GM15510 (cell line): ENCODE measurements around the gene POLA1.

Source experiments
- POLR2A ChIP-seq: IDR thresholded peaks from 3 replicates; pipeline ENCODE4 v1.6.1; 2011; ENCODE audit warnings: borderline replicate concordance; ENCODE audit not compliant: insufficient read length; ENCODE audit errors: extremely low read depth

The POLA1 gene

DNA sequence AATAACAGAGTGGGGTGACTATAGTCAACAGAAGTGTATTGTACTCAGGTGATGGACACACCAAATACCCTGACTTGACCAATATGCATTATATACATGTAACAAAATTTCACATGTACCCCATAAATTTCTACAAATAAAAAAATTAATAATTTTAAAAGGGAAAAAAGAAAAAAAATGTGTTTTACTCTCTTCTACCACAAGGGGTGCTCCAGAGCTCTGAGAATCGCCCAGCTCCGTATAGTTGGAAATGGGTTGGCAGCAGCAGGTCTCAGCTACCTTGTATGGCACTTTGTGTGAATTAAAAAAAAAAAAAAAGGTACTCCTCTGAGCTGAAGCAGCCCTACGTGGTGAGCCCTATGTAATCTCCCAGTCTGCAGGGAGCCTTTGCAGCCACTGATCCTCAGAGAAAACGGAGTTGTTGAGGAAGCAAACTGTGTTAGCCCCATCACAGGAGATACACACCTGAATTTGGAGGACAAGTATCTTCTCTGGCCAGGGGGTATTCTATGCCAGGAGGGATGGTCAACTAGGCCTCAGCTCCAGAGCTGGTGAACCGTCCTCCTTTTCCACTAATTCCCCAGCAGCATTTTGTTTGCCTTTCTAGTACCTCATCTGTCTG lies 17.2 kb upstream of the POLA1 start:
- TF ChIP-seq POLR2A = no peak

GRCh38 chrX:24682739-24683432 lies 10.8 kb upstream of the POLA1 start:
- TF ChIP-seq POLR2A = no peak

GRCh38 chrX:24684048-24684447 lies 9.7 kb upstream of the POLA1 start:
- TF ChIP-seq POLR2A = no peak

- no peak for TF ChIP-seq POLR2A
Measured at GRCh38 chrX:24692305-24692704, 1.4 kb upstream of the POLA1 start.

- TF ChIP-seq POLR2A = no peak
Measured at GRCh38 chrX:24694825-24695224, 1.1 kb downstream of the POLA1 start.

- no peak for TF ChIP-seq POLR2A
Measured at GRCh38 chrX:24696294-24696693, 2.6 kb downstream of the POLA1 start.

DNA sequence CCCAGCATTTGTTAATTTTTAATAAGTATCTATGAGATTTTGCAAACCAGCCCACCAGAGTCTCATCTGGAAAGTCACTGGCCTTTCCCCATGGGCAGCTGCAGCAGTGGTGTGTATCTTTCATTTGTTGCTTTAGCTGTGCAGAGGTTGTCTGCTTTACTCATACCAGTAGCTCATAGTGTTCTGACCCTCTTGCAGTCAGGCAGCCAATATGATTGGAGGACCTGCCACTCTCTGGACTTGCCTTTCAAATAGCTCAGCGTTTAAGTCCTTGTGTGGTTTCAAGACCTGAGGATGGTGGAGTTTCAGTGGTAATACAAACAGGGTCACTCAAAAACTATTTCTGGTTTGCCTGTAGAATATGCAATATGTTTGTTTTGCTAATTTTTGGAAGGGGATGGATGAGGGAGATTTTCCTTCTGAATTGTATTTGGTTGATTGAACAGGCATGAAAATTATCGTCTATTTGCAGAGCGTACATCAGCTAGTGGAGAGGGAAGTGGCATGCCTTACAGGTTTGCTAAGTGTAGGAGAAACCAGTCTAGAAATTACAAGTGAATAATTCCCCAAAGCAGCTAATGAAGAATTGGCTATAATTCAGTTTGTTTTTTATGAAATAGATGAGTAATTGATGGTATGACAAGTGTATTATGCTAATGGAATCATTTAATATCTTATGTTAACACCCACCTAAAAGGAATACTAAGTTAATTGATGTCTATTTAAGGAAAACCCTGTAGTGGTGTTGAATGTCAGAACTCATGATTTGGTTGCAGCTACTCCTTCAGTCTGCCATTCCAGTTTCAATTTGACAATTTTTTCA lies 8.9 kb downstream of the POLA1 start:
- TF ChIP-seq POLR2A = no peak

GRCh38 chrX:24703185-24703494 lies 9.4 kb downstream of the POLA1 start:
- no peak for TF ChIP-seq POLR2A

- no peak for TF ChIP-seq POLR2A
Measured at GRCh38 chrX:24718771-24719170, 25.1 kb downstream of the POLA1 start.

DNA sequence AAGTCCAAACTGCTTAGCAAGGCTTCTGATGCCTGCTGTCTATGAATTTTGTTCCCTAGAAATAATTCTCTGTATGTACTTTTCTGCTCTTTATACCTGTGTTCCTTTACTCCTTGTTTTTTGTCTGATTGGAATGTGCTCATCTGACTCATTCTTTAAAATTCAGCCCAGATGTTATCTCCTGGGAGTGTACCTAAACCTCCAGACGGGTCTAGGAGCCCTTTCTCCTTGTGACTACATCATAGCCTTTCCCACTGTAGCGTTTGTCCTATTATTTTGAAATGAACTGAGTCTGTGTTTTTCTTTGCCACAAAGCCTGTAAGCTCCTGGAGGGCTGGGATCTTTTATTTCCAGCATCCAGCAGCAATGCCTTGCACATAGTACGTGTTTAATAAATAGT lies 26.3 kb downstream of the POLA1 start:
- no peak for TF ChIP-seq POLR2A

GRCh38 chrX:24728530-24728929 lies 34.8 kb downstream of the POLA1 start:
- TF ChIP-seq POLR2A = no peak

GRCh38 chrX:24732766-24733500 lies 39.2 kb downstream of the POLA1 start:
- TF ChIP-seq POLR2A = no peak

- no peak for TF ChIP-seq POLR2A
Measured at GRCh38 chrX:24741330-24741729, 47.6 kb downstream of the POLA1 start.

- TF ChIP-seq POLR2A = no peak
Measured at GRCh38 chrX:24748196-24748595, 54.5 kb downstream of the POLA1 start.

DNA sequence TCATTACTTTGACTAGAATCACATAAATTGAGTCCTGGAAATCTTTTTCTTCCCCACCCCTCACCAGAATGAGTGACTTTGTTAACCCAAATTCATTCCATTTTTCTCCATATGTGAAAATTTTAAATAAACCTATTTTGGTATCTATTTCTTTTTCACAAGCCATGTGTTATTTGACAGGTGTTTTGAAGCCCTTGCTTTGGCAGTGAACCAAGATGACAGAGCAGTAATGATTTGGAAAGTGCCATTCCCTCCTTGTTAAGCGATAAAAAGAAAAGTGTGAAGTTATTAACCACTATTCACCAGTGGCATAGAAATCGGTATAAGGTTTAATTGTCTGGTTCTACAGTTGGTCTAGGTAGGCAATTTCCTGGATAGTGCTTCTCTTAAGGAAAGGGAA lies 66.1 kb downstream of the POLA1 start:
- no peak for TF ChIP-seq POLR2A
